ENCODE data around the gene SNED1.

Gene SNED1

GRCh38 chr2:240956171-240956934, 42.1 kb upstream of the SNED1 start:
- no peak overlapping the region for H3K27ac ChIP-seq (ENCODE audit: low read length)
- H3K27me3 ChIP-seq (ENCODE audit: insufficient read depth, low read length), result no peaks in the 10 kb centered on the region

GRCh38 chr2:240956935-240957655, 41.3 kb upstream of the SNED1 start:
- no peak overlapping the region for H3K9ac ChIP-seq (ENCODE audit: low read depth, low read length)
- no peaks in the 10 kb centered on the region for H3K27me3 ChIP-seq (ENCODE audit: insufficient read depth, low read length)
- no peak overlapping the region for H3K4me3 ChIP-seq (ENCODE audit: low read length)
- peaks cover 3% of the 10 kb centered on the region; the same call in 1 of the 2 replicates for H3K4me1 ChIP-seq (ENCODE audit: insufficient read depth, low read length)
- no peak overlapping the region for H3K27ac ChIP-seq (ENCODE audit: low read length)
- no peaks in the 10 kb centered on the region for H3K36me3 ChIP-seq (ENCODE audit: insufficient read depth, low read depth, low read length)
- no peaks in the 10 kb centered on the region for H3K9me3 ChIP-seq (ENCODE audit: insufficient read depth, low read depth, low read length)

More at GRCh38 chr2:240956171-240956934, 42.1 kb upstream of the SNED1 start:
- Histone ChIP-seq H3K9ac (ENCODE audit: low read depth, low read length) (no peak overlapping the region), H3K36me3 (ENCODE audit: insufficient read depth, low read depth, low read length) (no peaks in the 10 kb centered on the region), H3K4me1 (ENCODE audit: insufficient read depth, low read length) (peaks cover 3% of the 10 kb centered on the region; the same call in 1 of the 2 replicates), H3K4me3 (ENCODE audit: low read length) (no peak overlapping the region), H3K9me3 (ENCODE audit: insufficient read depth, low read depth, low read length) (no peaks in the 10 kb centered on the region)

- H3K4me1 ChIP-seq (ENCODE audit: insufficient read depth, low read length), result peaks cover 3% of the 10 kb centered on the region; the same call in 1 of the 2 replicates
- H3K27ac ChIP-seq (ENCODE audit: low read length), result no peak overlapping the region
- no peaks in the 10 kb centered on the region for H3K27me3 ChIP-seq (ENCODE audit: insufficient read depth, low read length)
- H3K4me3 ChIP-seq (ENCODE audit: low read length), result no peak overlapping the region
- H3K9me3 ChIP-seq (ENCODE audit: insufficient read depth, low read depth, low read length), result no peaks in the 10 kb centered on the region
- H3K9ac ChIP-seq (ENCODE audit: low read depth, low read length), result no peak overlapping the region
- H3K36me3 ChIP-seq (ENCODE audit: insufficient read depth, low read depth, low read length), result no peaks in the 10 kb centered on the region
These were observed 40.6 kb upstream of the SNED1 start for GRCh38 chr2:240957656-240958365.

- no peak overlapping the region for H3K4me3 ChIP-seq (ENCODE audit: low read length)
- H3K9ac ChIP-seq (ENCODE audit: low read depth, low read length), result no peak overlapping the region
- H3K27me3 ChIP-seq (ENCODE audit: insufficient read depth, low read length), result no peaks in the 10 kb centered on the region
- no peaks in the 10 kb centered on the region for H3K9me3 ChIP-seq (ENCODE audit: insufficient read depth, low read depth, low read length)
- H3K36me3 ChIP-seq (ENCODE audit: insufficient read depth, low read depth, low read length), result no peaks in the 10 kb centered on the region
- no peak overlapping the region for H3K27ac ChIP-seq (ENCODE audit: low read length)
- peaks cover 3% of the 10 kb centered on the region; the same call in 1 of the 2 replicates for H3K4me1 ChIP-seq (ENCODE audit: insufficient read depth, low read length)
These were observed 39.8 kb upstream of the SNED1 start for GRCh38 chr2:240958366-240959213.

- Histone ChIP-seq H3K9ac (ENCODE audit: low read depth, low read length) (no peak overlapping the region; the same call in 1 of the 2 replicates), H3K36me3 (ENCODE audit: insufficient read depth, low read depth, low read length) (no peaks in the 10 kb centered on the region), H3K9me3 (ENCODE audit: insufficient read depth, low read depth, low read length) (no peaks in the 10 kb centered on the region), H3K27me3 (ENCODE audit: insufficient read depth, low read length) (no peaks in the 10 kb centered on the region), H3K4me1 (ENCODE audit: insufficient read depth, low read length) (peaks cover 3% of the 10 kb centered on the region; the same call in 1 of the 2 replicates), H3K27ac (ENCODE audit: low read length) (no peak overlapping the region), H3K4me3 (ENCODE audit: low read length) (no peak overlapping the region)
These were observed 39.0 kb upstream of the SNED1 start for GRCh38 chr2:240959214-240959940.

GRCh38 chr2:240959941-240960308, 38.5 kb upstream of the SNED1 start:
- 0 out of 2 replicates have a peak, but pooled peaks cover under 1% of the 10 kb centered on the region for H3K4me1 ChIP-seq (ENCODE audit: insufficient read depth, low read length)
- no peaks in the 10 kb centered on the region for H3K27me3 ChIP-seq (ENCODE audit: insufficient read depth, low read length)
- H3K9me3 ChIP-seq (ENCODE audit: insufficient read depth, low read depth, low read length), result no peaks in the 10 kb centered on the region

GRCh38 chr2:240960309-240960970, 38.0 kb upstream of the SNED1 start:
- no peaks in the 10 kb centered on the region for H3K4me1 ChIP-seq (ENCODE audit: insufficient read depth, low read length)
- no peak overlapping the region for H3K27ac ChIP-seq (ENCODE audit: low read length)
- no peak overlapping the region for H3K4me3 ChIP-seq (ENCODE audit: low read length)
- H3K9ac ChIP-seq (ENCODE audit: low read depth, low read length), result no peak overlapping the region
- no peaks in the 10 kb centered on the region for H3K9me3 ChIP-seq (ENCODE audit: insufficient read depth, low read depth, low read length)
- no peaks in the 10 kb centered on the region for H3K27me3 ChIP-seq (ENCODE audit: insufficient read depth, low read length)
- H3K36me3 ChIP-seq (ENCODE audit: insufficient read depth, low read depth, low read length), result no peaks in the 10 kb centered on the region

More at GRCh38 chr2:240959941-240960308, 38.5 kb upstream of the SNED1 start:
- Histone ChIP-seq H3K9ac (ENCODE audit: low read depth, low read length) (no peak overlapping the region), H3K4me3 (ENCODE audit: low read length) (no peak overlapping the region), H3K27ac (ENCODE audit: low read length) (no peak overlapping the region), H3K36me3 (ENCODE audit: insufficient read depth, low read depth, low read length) (no peaks in the 10 kb centered on the region)

- H3K27me3 ChIP-seq (ENCODE audit: insufficient read depth, low read length), result no peaks in the 10 kb centered on the region
- no peaks in the 10 kb centered on the region for H3K4me1 ChIP-seq (ENCODE audit: insufficient read depth, low read length)
- H3K4me3 ChIP-seq (ENCODE audit: low read length), result no peak overlapping the region
- no peaks in the 10 kb centered on the region for H3K36me3 ChIP-seq (ENCODE audit: insufficient read depth, low read depth, low read length)
- H3K9ac ChIP-seq (ENCODE audit: low read depth, low read length), result no peak overlapping the region
- no peaks in the 10 kb centered on the region for H3K9me3 ChIP-seq (ENCODE audit: insufficient read depth, low read depth, low read length)
- H3K27ac ChIP-seq (ENCODE audit: low read length), result no peak overlapping the region
These were observed 37.2 kb upstream of the SNED1 start for GRCh38 chr2:240960971-240961876.

- Histone ChIP-seq H3K27me3 (ENCODE audit: insufficient read depth, low read length) (no peaks in the 10 kb centered on the region), H3K9ac (ENCODE audit: low read depth, low read length) (no peak overlapping the region), H3K9me3 (ENCODE audit: insufficient read depth, low read depth, low read length) (no peaks in the 10 kb centered on the region), H3K4me3 (ENCODE audit: low read length) (no peak overlapping the region), H3K36me3 (ENCODE audit: insufficient read depth, low read depth, low read length) (no peaks in the 10 kb centered on the region), H3K4me1 (ENCODE audit: insufficient read depth, low read length) (no peaks in the 10 kb centered on the region), H3K27ac (ENCODE audit: low read length) (no peak overlapping the region)
These were observed 36.5 kb upstream of the SNED1 start for GRCh38 chr2:240961910-240962299.
